HepG2 (cell line): Measurements from ENCODE around the gene WEE1. TPM values are rescaled to one million over a fixed set of nuclear protein-coding genes. Genes with fewer than 3 reads are reported as not detected.
A peak's percentile ranks its signal among the peaks of the same experiment; 100 is the strongest.

Source experiments
- CAMTA2 ChIP-seq: sonication (generic); formaldehyde crosslinking; IDR thresholded peaks from 2 replicates; pipeline ENCODE4 v1.4.0; 2020; ENCODE audit warnings: mild to moderate bottlenecking, missing genetic modification reagents, borderline replicate concordance
- GATAD2A ChIP-seq: IDR thresholded peaks from 2 replicates; pipeline ENCODE4 v1.6.1; 2016
- GLI4 ChIP-seq: sonication (generic); formaldehyde crosslinking; IDR thresholded peaks from 2 replicates; pipeline ENCODE4 v1.5.1; 2020; ENCODE audit warnings: missing genetic modification reagents, mild to moderate bottlenecking, moderate library complexity, borderline replicate concordance
- LBX2 ChIP-seq: sonication (generic); formaldehyde crosslinking; IDR thresholded peaks from 2 replicates; pipeline ENCODE4 v1.5.0; 2020; ENCODE audit warnings: missing genetic modification reagents, mild to moderate bottlenecking, borderline replicate concordance
- MLLT10 ChIP-seq: sonication (generic); formaldehyde crosslinking; IDR thresholded peaks from 2 replicates; pipeline ENCODE4 v1.4.0; 2020; ENCODE audit warnings: missing genetic modification reagents
- MYC ChIP-seq: sonication (generic); formaldehyde crosslinking; IDR thresholded peaks from 2 replicates; pipeline ENCODE4 v1.9.0; 2021; ENCODE audit warnings: missing genetic modification reagents, borderline replicate concordance
- POLR2A ChIP-seq, 2 experiments: IDR thresholded peaks; 2 replicates each; pipeline ENCODE4 v1.6.1; 2011; ENCODE audit warnings: low read depth in 2 of 2, low read length in 2 of 2, mild to moderate bottlenecking in 1 of 2, moderate library complexity in 1 of 2; ENCODE audit not compliant: insufficient read depth in 1 of 2
- SOX13 ChIP-seq, 3 experiments: fragments of 450-650 bp in 1 of 3; sonication (generic) in 1 of 3; formaldehyde crosslinking in 1 of 3; IDR thresholded peaks in 2 of 3; conservative IDR thresholded peaks in 1 of 3; 2 replicates each; pipeline versions ENCODE4 v1.5.0 to v1.6.1; 2016 to 2020; ENCODE audit warnings: antibody characterized with exemption in 1 of 3, mild to moderate bottlenecking in 1 of 3, missing compliant biosample characterization in 1 of 3, missing genetic modification reagents in 1 of 3, moderate library complexity in 1 of 3
- THAP8 ChIP-seq: sonication (generic); formaldehyde crosslinking; IDR thresholded peaks from 2 replicates; pipeline ENCODE4 v1.5.1; 2020; ENCODE audit warnings: missing genetic modification reagents, mild to moderate bottlenecking, borderline replicate concordance
- ZBTB40 ChIP-seq, 2 experiments: fragments of 450-650 bp in 1 of 2; sonication (generic) in 1 of 2; formaldehyde crosslinking in 1 of 2; IDR thresholded peaks; 2 replicates each; pipeline versions ENCODE4 v1.6.1 to v1.8.0; 2016 to 2022; ENCODE audit warnings: antibody characterized with exemption in 1 of 2, mild to moderate bottlenecking in 1 of 2, missing genetic modification reagents in 1 of 2
- ZNF670 ChIP-seq: sonication (generic); formaldehyde crosslinking; IDR thresholded peaks from 2 replicates; pipeline ENCODE4 v1.8.0; 2022; ENCODE audit warnings: mild to moderate bottlenecking, missing genetic modification reagents, borderline replicate concordance
- ZNF883 ChIP-seq: sonication (generic); formaldehyde crosslinking; IDR thresholded peaks from 2 replicates; pipeline ENCODE4 v1.5.1; 2020; ENCODE audit warnings: mild to moderate bottlenecking, missing genetic modification reagents; ENCODE audit errors: not compliant biosample characterization
- polyA plus RNA-seq, 8 experiments: library from polyadenylated mRNA; depleted of rRNA in 3 of 8; stranded (reverse) in 7 of 8; unstranded in 1 of 8; fragments of >200 nt; fragmentation: Illumina TruSeq in 4 of 8; extraction: Trizol in 4 of 8; gene quantifications; 2 replicates each; pipeline versions ENCODE4 v1.2.1 to v1.2.3, GENCODE V29; 2011 to 2016; ENCODE audit warnings: low read depth in 4 of 8, missing spikeins in 1 of 8, mixed read lengths in 1 of 8; ENCODE audit not compliant: insufficient read depth in 1 of 8
- total RNA-seq, 5 experiments: library from RNA; depleted of rRNA; stranded (reverse); fragments of >200 nt; fragmentation: Illumina TruSeq; extraction: Trizol; gene quantifications; 2 replicates each; pipeline ENCODE4 v1.2.3, GENCODE V29; 2016; ENCODE audit warnings: low read depth in 1 of 5
- TF ChIP-seq, protein P1 (sequence below): fragments of 450-650 bp; IDR thresholded peaks from 2 replicates; pipeline ENCODE4 v1.6.1; 2016

The WEE1 gene
- total and polyA plus RNA-seq, 2 of the 13 experiments (the other 11 are each of a cell fraction or from before 2014, with no cell fraction given) = 31.4 to 63.7 TPM

DNA sequence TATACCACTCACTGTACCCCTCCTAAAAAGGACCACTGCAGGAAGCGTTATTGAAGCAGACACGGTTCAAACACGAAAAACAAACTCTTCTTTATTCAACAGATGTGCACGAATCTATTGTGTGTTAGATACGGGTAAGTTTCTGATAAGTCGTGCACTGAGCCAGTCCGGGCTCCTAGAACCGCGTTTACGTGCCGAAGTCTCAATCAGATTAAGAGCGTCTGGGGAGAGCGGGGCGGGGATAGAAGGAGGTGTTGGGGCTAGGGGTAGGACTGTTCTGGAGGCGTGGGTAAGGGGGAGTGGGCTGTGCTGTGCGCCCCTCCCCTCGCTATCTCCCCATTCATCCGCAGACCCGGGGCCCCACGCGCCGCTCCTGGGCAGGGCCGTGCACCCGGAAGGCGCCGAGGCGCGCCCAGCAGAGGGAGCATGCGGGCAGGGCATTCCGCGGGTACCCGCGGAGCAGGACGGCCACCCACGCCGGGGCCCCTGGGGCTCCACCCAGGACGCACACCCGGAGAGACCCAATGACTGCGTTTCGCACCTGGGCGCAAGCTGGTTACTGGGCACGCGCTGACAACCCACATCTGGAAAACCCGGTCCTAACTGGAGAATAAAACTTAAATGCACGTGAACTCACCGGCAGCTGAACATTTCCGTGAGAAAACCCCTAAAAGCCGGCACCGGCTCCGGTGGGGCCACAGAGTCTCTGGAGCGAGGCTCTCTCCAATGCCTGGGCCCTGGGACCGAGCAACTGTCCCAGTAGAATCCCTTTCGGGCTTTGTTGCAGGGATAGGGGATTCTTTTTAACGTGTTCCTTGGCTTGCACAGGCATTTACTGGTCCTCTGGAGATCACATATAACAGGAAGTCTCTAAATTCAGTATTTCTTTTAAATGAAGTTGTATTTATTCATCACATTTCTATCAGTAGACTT, 40.6 kb downstream of the WEE1 start (continued):
- TF ChIP-seq, protein P1, sequence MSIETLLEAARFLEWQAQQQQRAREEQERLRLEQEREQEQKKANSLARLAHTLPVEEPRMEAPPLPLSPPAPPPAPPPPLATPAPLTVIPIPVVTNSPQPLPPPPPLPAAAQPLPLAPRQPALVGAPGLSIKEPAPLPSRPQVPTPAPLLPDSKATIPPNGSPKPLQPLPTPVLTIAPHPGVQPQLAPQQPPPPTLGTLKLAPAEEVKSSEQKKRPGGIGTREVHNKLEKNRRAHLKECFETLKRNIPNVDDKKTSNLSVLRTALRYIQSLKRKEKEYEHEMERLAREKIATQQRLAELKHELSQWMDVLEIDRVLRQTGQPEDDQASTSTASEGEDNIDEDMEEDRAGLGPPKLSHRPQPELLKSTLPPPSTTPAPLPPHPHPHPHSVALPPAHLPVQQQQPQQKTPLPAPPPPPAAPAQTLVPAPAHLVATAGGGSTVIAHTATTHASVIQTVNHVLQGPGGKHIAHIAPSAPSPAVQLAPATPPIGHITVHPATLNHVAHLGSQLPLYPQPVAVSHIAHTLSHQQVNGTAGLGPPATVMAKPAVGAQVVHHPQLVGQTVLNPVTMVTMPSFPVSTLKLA = no peak
- TF ChIP-seq GLI4 (CRISPR knock-in tag) (no peak), SOX13 (IDR thresholded peaks at IDR 0.05) (no peak), SOX13 (CRISPR knock-in tag; conservative IDR thresholded peaks at IDR 0.05 in 1 of 2, IDR thresholded peaks at IDR 0.05 in 1 of 2) (peak in 1 of 2 experiments; percentile 50; a peak in 1 of 4 replicates), LBX2 (no peak), ZNF883 (CRISPR knock-in tag) (peak; percentile 35), GATAD2A (CRISPR knock-in tag) (peak; percentile 57), POLR2A (IDR thresholded peaks at IDR 0.05; ENCODE audit: insufficient read depth in 1 of 2, low read depth in 2 of 2, low read length in 2 of 2) (peak; percentile 39 to 61; a peak in 3 of 4 replicates), ZNF670 (peak; percentile 44), MLLT10 (CRISPR knock-in tag) (no peak), CAMTA2 (CRISPR knock-in tag) (peak; percentile 88; the same call in 1 of the 2 replicates), THAP8 (no peak), MYC (CRISPR knock-in tag) (peak; percentile 89), ZBTB40 (IDR thresholded peaks at IDR 0.05) (no peak), ZBTB40 (CRISPR knock-in tag; IDR thresholded peaks at IDR 0.05) (no peak)
